NT2/D1 (cell line): ENCODE measurements around the gene ACTN4.
"Not testable (repeated sequence)": the region's sequence is repeated elsewhere in the genome, so short reads cannot be mapped to it uniquely, and the experiment has no call there.

ENCODE experiments used
- SUZ12 ChIP-seq: IDR thresholded peaks from 2 replicates; pipeline ENCODE4 v1.6.1; 2011; ENCODE audit not compliant: insufficient read length, insufficient read depth; ENCODE audit errors: extremely low read depth
- YY1 ChIP-seq: IDR thresholded peaks from 2 replicates; pipeline ENCODE4 v1.6.1; 2011; ENCODE audit not compliant: insufficient read length, insufficient read depth
- ZNF274 ChIP-seq: IDR thresholded peaks from 2 replicates; pipeline ENCODE4 v1.6.1; 2011; ENCODE audit warnings: mild to moderate bottlenecking, low read depth, low read length

DNA sequence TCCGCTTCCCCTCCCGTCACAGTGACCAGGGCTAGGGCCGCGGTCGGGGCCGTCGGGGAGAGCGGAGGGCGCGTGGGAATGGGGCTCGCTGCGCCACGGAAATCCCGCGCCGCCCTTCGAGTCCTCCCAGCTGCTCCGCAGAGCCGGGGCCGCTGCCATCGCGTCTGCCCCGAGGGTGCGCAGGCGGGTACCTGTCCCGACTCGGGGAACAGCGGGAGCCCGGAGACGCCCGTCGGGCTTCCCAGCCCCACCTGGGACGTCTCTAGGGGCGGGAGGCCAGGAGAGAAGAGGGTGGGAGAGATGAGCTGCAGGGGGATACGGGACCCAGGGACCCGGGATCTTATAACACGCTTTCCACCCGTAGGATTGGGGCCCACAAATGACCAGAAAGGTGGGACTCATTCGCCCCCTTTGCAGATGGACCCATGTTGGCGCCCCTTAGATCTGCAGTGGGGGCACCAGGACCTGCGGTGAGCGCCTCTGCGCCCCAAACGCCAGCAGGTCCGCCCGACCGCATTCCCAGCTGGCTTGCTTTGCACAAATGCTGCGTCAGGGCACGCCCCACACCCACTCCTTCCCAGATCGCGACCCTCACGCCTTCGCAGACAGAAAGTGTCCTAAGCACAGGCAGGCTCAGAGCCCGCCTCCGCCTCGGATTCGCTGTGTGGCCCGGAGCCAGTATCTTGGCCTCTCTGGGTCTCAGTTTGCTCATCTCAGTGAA, 122.9 kb downstream of the ACTN4 start:
- TF ChIP-seq YY1, ZNF274, SUZ12: not testable (repeated sequence)
